GM21737 (cell line): ENCODE results near the gene EFCAB13.
"Not testable (repeated sequence)": the region's sequence is repeated elsewhere in the genome, so short reads cannot be mapped to it uniquely, and the experiment has no call there.

Source experiments
- ATAC-seq: cut with Tn5 transposase; IDR thresholded peaks from one replicate; pipeline ENCODE4 v1.9.1; 2021; ENCODE audit warnings: mild to moderate bottlenecking, moderate library complexity; ENCODE audit not compliant: unreplicated experiment

EFCAB13 gene

GRCh38 chr17:47320879-47321502 is 2.8 kb upstream of the EFCAB13 start:
- ATAC-seq, result no peak

- peak; percentile 23 for ATAC-seq
These were observed 667 bp downstream of the EFCAB13 start for GRCh38 chr17:47324224-47325020.

- ATAC-seq, result no peak
These were observed 1.4 kb downstream of the EFCAB13 start for GRCh38 chr17:47325176-47325575.

GRCh38 chr17:47330548-47330947 is 6.8 kb downstream of the EFCAB13 start:
- no peak for ATAC-seq

GRCh38 chr17:47332287-47332686 is 8.5 kb downstream of the EFCAB13 start:
- ATAC-seq, result no peak

- ATAC-seq, result no peak
These were observed 11.6 kb downstream of the EFCAB13 start for GRCh38 chr17:47335101-47335936.

- no peak for ATAC-seq
These were observed 14.3 kb downstream of the EFCAB13 start for GRCh38 chr17:47338026-47338425.

GRCh38 chr17:47352848-47353247 is 29.1 kb downstream of the EFCAB13 start:
- ATAC-seq, result no peak

- ATAC-seq, result no peak
These were observed 34.9 kb downstream of the EFCAB13 start for GRCh38 chr17:47358652-47359051.

GRCh38 chr17:47363171-47363570 is 39.4 kb downstream of the EFCAB13 start:
- ATAC-seq, result no peak

- no peak for ATAC-seq
These were observed 43.5 kb downstream of the EFCAB13 start for GRCh38 chr17:47367257-47367656.

GRCh38 chr17:47368262-47368661 is 44.5 kb downstream of the EFCAB13 start:
- ATAC-seq, result no peak

- not testable (repeated sequence) for ATAC-seq
These were observed 47.1 kb downstream of the EFCAB13 start for GRCh38 chr17:47370899-47371298.

- ATAC-seq, result no peak
These were observed 49.2 kb downstream of the EFCAB13 start for GRCh38 chr17:47373002-47373401.

GRCh38 chr17:47376247-47376646 is 52.5 kb downstream of the EFCAB13 start:
- no peak for ATAC-seq

GRCh38 chr17:47388825-47389224 is 65.1 kb downstream of the EFCAB13 start:
- ATAC-seq, result no peak

- ATAC-seq, result not testable (repeated sequence)
These were observed 73.9 kb downstream of the EFCAB13 start for GRCh38 chr17:47397532-47398128.

GRCh38 chr17:47400333-47400732 is 76.6 kb downstream of the EFCAB13 start:
- ATAC-seq, result no peak

GRCh38 chr17:47401100-47401499 is 77.3 kb downstream of the EFCAB13 start:
- no peak for ATAC-seq

GRCh38 chr17:47404006-47404405 is 80.3 kb downstream of the EFCAB13 start:
- ATAC-seq, result no peak

- ATAC-seq, result no peak
These were observed 81.1 kb downstream of the EFCAB13 start for GRCh38 chr17:47404875-47405274.
